Nephron (organoid): ENCODE data around the gene FIG4.
"Not testable (repeated sequence)": the region's sequence is repeated elsewhere in the genome, so short reads cannot be mapped to it uniquely, and the experiment has no call there.

ENCODE experiments used
- H3K27ac Mint-ChIP-seq, 3 experiments: 2 replicates each; pipeline ENCODE4 v1.8.0; 2020; ENCODE audit warnings: mixed read lengths in 3 of 3, mild to moderate bottlenecking in 2 of 3, moderate library complexity in 1 of 3
- H3K27me3 Mint-ChIP-seq: 2 replicates; pipeline ENCODE4 v1.8.0; 2021; ENCODE audit warnings: low read depth, mild to moderate bottlenecking, moderate library complexity, mixed read lengths
- H3K36me3 Mint-ChIP-seq: 2 replicates; pipeline ENCODE4 v1.8.0; 2020; ENCODE audit warnings: low read depth, mixed read lengths
- H3K4me1 Mint-ChIP-seq: 2 replicates; pipeline ENCODE4 v1.8.0; 2020; ENCODE audit warnings: mixed read lengths
- H3K4me3 Mint-ChIP-seq, 3 experiments: 2 replicates each; pipeline ENCODE4 v1.8.0; 2020; ENCODE audit warnings: mild to moderate bottlenecking in 3 of 3, mixed read lengths in 3 of 3, moderate library complexity in 2 of 3
- H3K9me3 Mint-ChIP-seq: 2 replicates; pipeline ENCODE4 v1.8.0; 2020; ENCODE audit warnings: mixed read lengths
- CTCF ChIP-seq, 3 experiments: fragments of 200-600 bp; sonication (generic); IDR thresholded peaks; one replicate each; pipeline ENCODE4 v1.5.0; 2021; ENCODE audit warnings: antibody characterized with exemption in 3 of 3; ENCODE audit not compliant: unreplicated experiment in 3 of 3

Gene FIG4

GRCh38 chr6:109717971-109718370, 26.9 kb downstream of the FIG4 start:
- no peak overlapping the region for H3K27ac Mint-ChIP-seq
- H3K9me3 Mint-ChIP-seq, result no peaks in the 10 kb centered on the region
- TF ChIP-seq CTCF (IDR thresholded peaks at IDR 0.05; ENCODE audit: unreplicated experiment in 3 of 3), result no peak
- H3K27me3 Mint-ChIP-seq, result no peaks in the 10 kb centered on the region
- H3K4me1 Mint-ChIP-seq, result no peaks in the 10 kb centered on the region
- H3K4me3 Mint-ChIP-seq, result no peak overlapping the region
- H3K36me3 Mint-ChIP-seq, result peaks cover 14% of the 10 kb centered on the region

- Mint-ChIP-seq H3K4me3 (no peak overlapping the region), H3K27me3 (no peaks in the 10 kb centered on the region), H3K9me3 (no peaks in the 10 kb centered on the region), H3K4me1 (no peaks in the 10 kb centered on the region), H3K27ac (no peak overlapping the region), H3K36me3 (peaks cover 20% of the 10 kb centered on the region)
- no peak for TF ChIP-seq CTCF (IDR thresholded peaks at IDR 0.05; ENCODE audit: unreplicated experiment in 3 of 3)
Measured at GRCh38 chr6:109718991-109719390, 27.9 kb downstream of the FIG4 start.

- TF ChIP-seq CTCF (IDR thresholded peaks at IDR 0.05; ENCODE audit: unreplicated experiment in 3 of 3), result no peak
- Mint-ChIP-seq H3K9me3 (no peaks in the 10 kb centered on the region), H3K4me1 (no peaks in the 10 kb centered on the region), H3K27me3 (no peaks in the 10 kb centered on the region), H3K4me3 (no peak overlapping the region), H3K36me3 (peaks cover 30% of the 10 kb centered on the region), H3K27ac (no peak overlapping the region)
Measured at GRCh38 chr6:109720311-109720710, 29.2 kb downstream of the FIG4 start.

GRCh38 chr6:109722011-109722410, 30.9 kb downstream of the FIG4 start:
- no peak for TF ChIP-seq CTCF (IDR thresholded peaks at IDR 0.05; ENCODE audit: unreplicated experiment in 3 of 3)
- Mint-ChIP-seq H3K4me1 (no peaks in the 10 kb centered on the region), H3K9me3 (no peaks in the 10 kb centered on the region), H3K27me3 (no peaks in the 10 kb centered on the region), H3K36me3 (peaks cover 45% of the 10 kb centered on the region), H3K27ac (no peak overlapping the region), H3K4me3 (no peak overlapping the region)

- Mint-ChIP-seq H3K27me3 (no peaks in the 10 kb centered on the region), H3K4me3 (no peak overlapping the region), H3K4me1 (no peaks in the 10 kb centered on the region), H3K27ac (no peak overlapping the region), H3K9me3 (no peaks in the 10 kb centered on the region), H3K36me3 (peaks cover 39% of the 10 kb centered on the region)
- no peak for TF ChIP-seq CTCF (IDR thresholded peaks at IDR 0.05; ENCODE audit: unreplicated experiment in 3 of 3)
Measured at GRCh38 chr6:109722564-109723254, 31.6 kb downstream of the FIG4 start.

- H3K9me3 Mint-ChIP-seq, H3K27me3 Mint-ChIP-seq, H3K4me3 Mint-ChIP-seq, H3K4me1 Mint-ChIP-seq, H3K27ac Mint-ChIP-seq: not testable (repeated sequence)
- H3K36me3 Mint-ChIP-seq, result peaks cover 35% of the 10 kb centered on the region
Measured at GRCh38 chr6:109725250-109725649, 34.2 kb downstream of the FIG4 start.
